ENCODE results near the gene LPCAT3.

- TF ChIP-seq, protein P1, sequence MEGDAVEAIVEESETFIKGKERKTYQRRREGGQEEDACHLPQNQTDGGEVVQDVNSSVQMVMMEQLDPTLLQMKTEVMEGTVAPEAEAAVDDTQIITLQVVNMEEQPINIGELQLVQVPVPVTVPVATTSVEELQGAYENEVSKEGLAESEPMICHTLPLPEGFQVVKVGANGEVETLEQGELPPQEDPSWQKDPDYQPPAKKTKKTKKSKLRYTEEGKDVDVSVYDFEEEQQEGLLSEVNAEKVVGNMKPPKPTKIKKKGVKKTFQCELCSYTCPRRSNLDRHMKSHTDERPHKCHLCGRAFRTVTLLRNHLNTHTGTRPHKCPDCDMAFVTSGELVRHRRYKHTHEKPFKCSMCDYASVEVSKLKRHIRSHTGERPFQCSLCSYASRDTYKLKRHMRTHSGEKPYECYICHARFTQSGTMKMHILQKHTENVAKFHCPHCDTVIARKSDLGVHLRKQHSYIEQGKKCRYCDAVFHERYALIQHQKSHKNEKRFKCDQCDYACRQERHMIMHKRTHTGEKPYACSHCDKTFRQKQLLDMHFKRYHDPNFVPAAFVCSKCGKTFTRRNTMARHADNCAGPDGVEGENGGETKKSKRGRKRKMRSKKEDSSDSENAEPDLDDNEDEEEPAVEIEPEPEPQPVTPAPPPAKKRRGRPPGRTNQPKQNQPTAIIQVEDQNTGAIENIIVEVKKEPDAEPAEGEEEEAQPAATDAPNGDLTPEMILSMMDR (IDR thresholded peaks at IDR 0.05; ENCODE audit: low read depth, low read length, missing input control), result no peak
- TF ChIP-seq, protein P2, sequence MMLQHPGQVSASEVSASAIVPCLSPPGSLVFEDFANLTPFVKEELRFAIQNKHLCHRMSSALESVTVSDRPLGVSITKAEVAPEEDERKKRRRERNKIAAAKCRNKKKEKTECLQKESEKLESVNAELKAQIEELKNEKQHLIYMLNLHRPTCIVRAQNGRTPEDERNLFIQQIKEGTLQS (IDR thresholded peaks at IDR 0.05), result no peak
- TF ChIP-seq REST (IDR thresholded peaks at IDR 0.05), result no peak
These were observed 13.0 kb upstream of the LPCAT3 start for GRCh38 chr12:7031306-7031705.

All from liver (tissue), 3 donors.